A204.1 (cell line): ENCODE data around the gene TNKS1BP1.
A peak's percentile ranks its signal among the peaks of the same experiment; 100 is the strongest.
"Not testable (repeated sequence)": the region's sequence is repeated elsewhere in the genome, so short reads cannot be mapped to it uniquely, and the experiment has no call there.

Source experiments
- FAIRE-seq: peaks from 2 replicates; lab custom pipeline; 2012; peaks lifted over from hg19 to GRCh38; lab: Jason Lieb, UNC

The TNKS1BP1 gene

GRCh38 chr11:57324886-57325734, at the start of gene TNKS1BP1:
Gene TNKS1BP1, minus strand, starts transcription at chr11:57324952. Its CDS starts 3,067 bp downstream, at chr11:57321885.
- peak; percentile 79 for FAIRE-seq

GRCh38 chr11:57373146-57373545, 48.4 kb upstream of the TNKS1BP1 start:
- no peak for FAIRE-seq

GRCh38 chr11:57370941-57371340, 46.2 kb upstream of the TNKS1BP1 start:
- FAIRE-seq: no peak

GRCh38 chr11:57370251-57370650, 45.5 kb upstream of the TNKS1BP1 start:
- no peak for FAIRE-seq

GRCh38 chr11:57368845-57369232, 44.1 kb upstream of the TNKS1BP1 start:
- FAIRE-seq: no peak

GRCh38 chr11:57368106-57368844, 43.5 kb upstream of the TNKS1BP1 start:
- FAIRE-seq: no peak

- no peak for FAIRE-seq
Observed at GRCh38 chr11:57364851-57365660, 40.3 kb upstream of the TNKS1BP1 start.

- no peak for FAIRE-seq
Observed at GRCh38 chr11:57363131-57364080, 38.7 kb upstream of the TNKS1BP1 start.

GRCh38 chr11:57361926-57362325, 37.2 kb upstream of the TNKS1BP1 start:
- no peak for FAIRE-seq

- FAIRE-seq: not testable (repeated sequence)
Observed at GRCh38 chr11:57361420-57361819, 36.7 kb upstream of the TNKS1BP1 start.

- FAIRE-seq: no peak
Observed at GRCh38 chr11:57360991-57361390, 36.2 kb upstream of the TNKS1BP1 start.

GRCh38 chr11:57359896-57360690, 35.3 kb upstream of the TNKS1BP1 start:
- no peak for FAIRE-seq

- no peak for FAIRE-seq
Observed at GRCh38 chr11:57359396-57359795, 34.6 kb upstream of the TNKS1BP1 start.

GRCh38 chr11:57358991-57359390, 34.2 kb upstream of the TNKS1BP1 start:
- no peak for FAIRE-seq

- no peak for FAIRE-seq
Observed at GRCh38 chr11:57358543-57358961, 33.8 kb upstream of the TNKS1BP1 start.

GRCh38 chr11:57357856-57358255, 33.1 kb upstream of the TNKS1BP1 start:
- FAIRE-seq: no peak

- FAIRE-seq: no peak
Observed at GRCh38 chr11:57357310-57357709, 32.6 kb upstream of the TNKS1BP1 start.

GRCh38 chr11:57356268-57356667, 31.5 kb upstream of the TNKS1BP1 start:
- FAIRE-seq: no peak

- no peak for FAIRE-seq
Observed at GRCh38 chr11:57354699-57355098, 29.9 kb upstream of the TNKS1BP1 start.

GRCh38 chr11:57353852-57354251, 29.1 kb upstream of the TNKS1BP1 start:
- no peak for FAIRE-seq

- FAIRE-seq: no peak
Observed at GRCh38 chr11:57353446-57353845, 28.7 kb upstream of the TNKS1BP1 start.
